ENCODE measurements around the gene SUSD1. TPM values are rescaled to one million over a fixed set of nuclear protein-coding genes. Genes with fewer than 3 reads are reported as not detected.

Gene SUSD1
- total RNA-seq, 1 experiment from 2014 or later: 7.4 TPM

- TF ChIP-seq EZH2 (IDR thresholded peaks at IDR 0.05; ENCODE audit: low read length, unreplicated experiment) (no peak), EZH2phosphoT487 (IDR thresholded peaks at IDR 0.05; ENCODE audit: borderline replicate concordance, low read length) (no peak), CTCF (conservative IDR thresholded peaks at IDR 0.05; ENCODE audit: low read depth, low read length) (no peak)
- Histone ChIP-seq H3K79me2 (ENCODE audit: low read length) (no peaks in the 10 kb centered on the region), H3K27me3 (ENCODE audit: low read length) (no peaks in the 10 kb centered on the region), H3F3A (ENCODE audit: low read length, unreplicated experiment) (no peaks in the 10 kb centered on the region), H3K27ac (ENCODE audit: low read length) (no peak overlapping the region), H3K4me3 (ENCODE audit: low read length) (no peak overlapping the region), H2AFZ (ENCODE audit: low read length) (no peak overlapping the region), H3K9me2 (replicated peaks; ENCODE audit: low read length) (no peaks in the 10 kb centered on the region), H3K4me2 (ENCODE audit: low read length) (no peak overlapping the region), H3K36me3 (ENCODE audit: low read depth, low read length) (no peaks in the 10 kb centered on the region), H3K9me3 (ENCODE audit: low read length) (no peaks in the 10 kb centered on the region), H3K9ac (ENCODE audit: low read length) (no peak overlapping the region), H3K4me1 (ENCODE audit: insufficient read depth, low read length) (peaks cover 4% of the 10 kb centered on the region; the same call in 1 of the 2 replicates), H4K20me1 (ENCODE audit: low read length) (no peaks in the 10 kb centered on the region)
- ChIA-PET CTCF (no interaction called here), POLR2A (ENCODE audit: unreplicated experiment) (no interaction called here)
- ATAC-seq: no peak
- intact Hi-C loops (cut with micrococcal nuclease): no loop called here
- no TSS peak for BruUV-seq (replicated peaks)
- no peak for DNase-seq
Measured at GRCh38 chr9:112104401-112104800, 70.7 kb downstream of the SUSD1 start.

DNA sequence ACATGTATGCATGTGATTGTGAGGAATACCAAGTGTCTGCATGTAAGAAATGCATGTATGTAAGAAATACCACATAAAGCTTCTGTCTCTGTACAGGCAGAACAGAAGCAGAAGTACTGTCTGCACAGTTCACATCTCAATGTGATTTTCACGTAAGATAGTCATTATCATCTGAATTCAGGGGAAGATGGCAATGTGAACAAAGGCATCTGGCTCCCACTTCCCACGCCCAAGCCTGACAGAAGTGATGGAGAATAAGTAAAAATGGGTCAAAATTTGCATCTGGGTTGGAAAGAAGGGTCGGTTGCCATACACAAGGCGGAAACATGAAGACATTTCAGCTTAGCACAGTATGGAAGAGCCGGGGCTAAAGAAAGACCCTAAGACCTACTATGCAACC lies 71.7 kb downstream of the SUSD1 start:
- CTCF ChIA-PET: no interaction called here
- Histone ChIP-seq H3K4me2 (ENCODE audit: low read length) (no peak overlapping the region), H3K27ac (ENCODE audit: low read length) (no peak overlapping the region), H3K9me2 (replicated peaks; ENCODE audit: low read length) (no peaks in the 10 kb centered on the region), H4K20me1 (ENCODE audit: low read length) (no peaks in the 10 kb centered on the region), H3F3A (ENCODE audit: low read length, unreplicated experiment) (no peaks in the 10 kb centered on the region), H2AFZ (ENCODE audit: low read length) (no peak overlapping the region), H3K4me1 (ENCODE audit: insufficient read depth, low read length) (no peaks in the 10 kb centered on the region), H3K9ac (ENCODE audit: low read length) (no peak overlapping the region), H3K27me3 (ENCODE audit: low read length) (no peaks in the 10 kb centered on the region), H3K79me2 (ENCODE audit: low read length) (no peaks in the 10 kb centered on the region), H3K4me3 (ENCODE audit: low read length) (no peak overlapping the region), H3K9me3 (ENCODE audit: low read length) (no peaks in the 10 kb centered on the region), H3K36me3 (ENCODE audit: low read depth, low read length) (no peaks in the 10 kb centered on the region)
- TF ChIP-seq CTCF (conservative IDR thresholded peaks at IDR 0.05; ENCODE audit: low read depth, low read length) (no peak), EZH2 (IDR thresholded peaks at IDR 0.05; ENCODE audit: low read length, unreplicated experiment) (no peak), EZH2phosphoT487 (IDR thresholded peaks at IDR 0.05; ENCODE audit: borderline replicate concordance, low read length) (no peak)
- BruUV-seq (replicated peaks): no TSS peak
- intact Hi-C loops (cut with micrococcal nuclease): no loop called here
- DNase-seq (no peak), ATAC-seq (no peak)
- POLR2A ChIA-PET (ENCODE audit: unreplicated experiment): no interaction called here

DNA sequence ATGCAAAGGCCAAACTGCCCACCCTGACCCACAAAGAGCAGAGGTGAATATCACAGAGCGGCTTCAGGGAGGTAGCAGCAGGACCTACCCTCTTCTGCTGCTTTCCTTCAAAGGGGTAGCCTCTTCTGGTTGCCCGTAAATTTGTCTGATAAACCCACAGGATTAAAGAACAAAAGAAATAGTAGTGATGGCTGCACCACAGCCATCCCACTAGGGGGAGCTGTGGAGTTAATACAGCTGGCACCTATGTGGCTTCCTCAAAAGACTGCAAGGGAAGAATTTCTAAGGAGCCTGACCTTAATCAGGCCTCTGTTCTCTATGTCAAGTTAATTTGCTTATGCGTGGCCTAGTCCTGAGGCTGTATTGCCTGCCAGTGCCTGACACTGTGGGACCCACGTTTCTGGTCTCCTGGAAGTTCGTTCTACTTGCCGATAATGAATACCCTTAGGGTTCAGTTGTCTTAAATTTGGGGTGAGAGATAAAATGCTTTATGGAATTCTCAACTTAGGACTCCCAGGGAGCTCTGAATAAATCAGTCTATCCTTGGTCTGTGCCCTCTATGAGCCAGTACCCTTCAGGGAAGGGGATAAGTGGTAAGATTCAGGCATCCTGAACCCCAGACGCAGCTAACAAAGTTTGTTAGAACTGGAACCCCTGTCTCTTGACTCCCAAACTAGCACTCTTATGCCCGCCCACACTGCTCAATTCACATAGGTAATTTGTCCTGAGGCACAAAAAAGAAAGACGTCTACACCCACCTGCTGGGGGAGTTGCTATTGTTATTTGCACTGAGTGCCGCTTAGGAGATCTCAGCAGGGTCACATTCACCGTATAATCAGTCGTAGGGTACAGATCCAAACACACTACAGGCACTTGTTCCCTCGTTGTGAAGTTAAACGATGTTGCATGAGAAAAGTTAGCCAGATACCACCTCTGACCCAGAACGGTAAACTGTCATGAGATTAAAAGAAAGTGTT lies 77.1 kb downstream of the SUSD1 start:
- no peak overlapping the region for H3K9ac ChIP-seq (ENCODE audit: low read length)
- no peaks in the 10 kb centered on the region for H3K79me2 ChIP-seq (ENCODE audit: low read length)
- H3K36me3 ChIP-seq (ENCODE audit: low read depth, low read length): no peaks in the 10 kb centered on the region
- ATAC-seq: peak; percentile 89
- POLR2A ChIA-PET (ENCODE audit: unreplicated experiment): no interaction called here
- intact Hi-C loops (cut with micrococcal nuclease): loop anchor here (1.0 to 2.0 kb wide), 2 partner anchors 237 to 263 kb away; no protein-coding TSS in a partner anchor
- no peaks in the 10 kb centered on the region for H3F3A ChIP-seq (ENCODE audit: low read length, unreplicated experiment)
- no peak overlapping the region for H3K4me2 ChIP-seq (ENCODE audit: low read length)
- no peaks in the 10 kb centered on the region for H3K9me2 ChIP-seq (replicated peaks; ENCODE audit: low read length)
- TF ChIP-seq CTCF (conservative IDR thresholded peaks at IDR 0.05; ENCODE audit: low read depth, low read length): peak; percentile 81
- no peak for TF ChIP-seq EZH2phosphoT487 (IDR thresholded peaks at IDR 0.05; ENCODE audit: borderline replicate concordance, low read length)
- no peaks in the 10 kb centered on the region for H3K9me3 ChIP-seq (ENCODE audit: low read length)
- no peak overlapping the region for H3K27ac ChIP-seq (ENCODE audit: low read length)
- CTCF ChIA-PET: no interaction called here
- peak; percentile 75 for DNase-seq
- H3K4me3 ChIP-seq (ENCODE audit: low read length): no peak overlapping the region
- H2AFZ ChIP-seq (ENCODE audit: low read length): no peak overlapping the region
- H3K27me3 ChIP-seq (ENCODE audit: low read length): no peaks in the 10 kb centered on the region
- no peaks in the 10 kb centered on the region for H4K20me1 ChIP-seq (ENCODE audit: low read length)
- BruUV-seq (replicated peaks): no TSS peak
- no peaks in the 10 kb centered on the region for H3K4me1 ChIP-seq (ENCODE audit: insufficient read depth, low read length)

All from PC-3 (cell line).